NK-92 treated with Interleukin-12 subunit alpha and Interleukin-12 subunit beta, amount 100 ng/mL, for 24 hours (cell line): ENCODE measurements around the gene DMBT1.

Source experiments
- DNase-seq: peaks from one replicate; lab custom pipeline; 2025; lab: John Stamatoyannopoulos, UW

Gene DMBT1

DNA sequence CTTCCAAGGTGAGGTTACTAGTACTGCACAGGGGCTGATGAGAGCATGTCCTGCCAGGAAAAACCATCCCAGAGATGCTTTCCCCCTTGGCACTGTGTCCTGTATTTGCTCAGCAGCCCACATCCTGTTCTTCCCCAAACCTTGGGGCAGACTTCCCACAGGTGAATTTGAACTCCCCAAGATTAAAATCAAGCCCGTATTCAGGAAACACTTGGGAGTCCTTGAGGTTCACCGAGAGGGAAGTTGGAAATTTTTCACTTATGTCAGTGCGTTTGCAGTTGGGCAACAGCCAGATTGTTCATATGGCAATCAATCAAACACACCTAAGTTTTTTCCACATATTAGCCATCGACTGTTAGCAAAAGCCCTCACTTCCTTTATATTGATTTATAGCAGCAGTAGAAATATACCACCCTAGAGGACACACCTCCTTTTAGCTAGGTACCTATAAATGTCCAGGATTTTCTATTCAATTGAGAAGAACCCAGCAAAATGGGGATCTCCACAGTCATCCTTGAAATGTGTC lies at the start of gene DMBT1:
Gene DMBT1 (plus strand): TSS at position 476 of the 526 bp plus-strand sequence. CDS start 17 bp downstream, at position 493.
- no peak for DNase-seq

GRCh38 chr10:122513053-122513452 lies 47.5 kb upstream of the DMBT1 start:
- no peak for DNase-seq

GRCh38 chr10:122514045-122514840 lies 46.3 kb upstream of the DMBT1 start:
- DNase-seq: no peak

- DNase-seq: no peak
These were observed 45.5 kb upstream of the DMBT1 start for GRCh38 chr10:122515022-122515424.

GRCh38 chr10:122515588-122516231 lies 44.8 kb upstream of the DMBT1 start:
- DNase-seq: peak; percentile 8

GRCh38 chr10:122516734-122517133 lies 43.8 kb upstream of the DMBT1 start:
- DNase-seq: no peak

- no peak for DNase-seq
These were observed 41.4 kb upstream of the DMBT1 start for GRCh38 chr10:122519144-122519543.

- no peak for DNase-seq
These were observed 40.7 kb upstream of the DMBT1 start for GRCh38 chr10:122519873-122520272.

DNA sequence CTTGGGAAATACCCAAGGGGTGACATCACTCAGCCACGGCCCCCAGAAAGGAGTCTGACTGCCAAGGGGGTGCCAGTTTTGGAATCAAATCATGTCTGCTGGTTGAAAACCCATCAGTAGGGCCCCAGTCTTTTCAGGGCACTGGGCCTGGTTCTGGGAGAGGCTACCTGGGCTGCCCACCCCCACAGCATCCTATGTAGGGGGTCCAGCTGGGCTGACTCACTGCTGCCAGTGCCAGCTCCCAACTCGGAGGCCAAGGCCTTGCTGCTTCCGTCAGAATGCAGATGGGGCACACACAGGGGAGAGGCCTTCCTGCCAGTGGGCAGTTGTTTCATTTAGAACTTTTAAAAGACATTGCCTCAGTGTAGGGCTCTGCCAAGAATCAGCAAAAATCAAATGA lies 39.5 kb upstream of the DMBT1 start:
- no peak for DNase-seq

GRCh38 chr10:122524811-122525210 lies 35.7 kb upstream of the DMBT1 start:
- no peak for DNase-seq

GRCh38 chr10:122525788-122526187 lies 34.8 kb upstream of the DMBT1 start:
- no peak for DNase-seq

DNA sequence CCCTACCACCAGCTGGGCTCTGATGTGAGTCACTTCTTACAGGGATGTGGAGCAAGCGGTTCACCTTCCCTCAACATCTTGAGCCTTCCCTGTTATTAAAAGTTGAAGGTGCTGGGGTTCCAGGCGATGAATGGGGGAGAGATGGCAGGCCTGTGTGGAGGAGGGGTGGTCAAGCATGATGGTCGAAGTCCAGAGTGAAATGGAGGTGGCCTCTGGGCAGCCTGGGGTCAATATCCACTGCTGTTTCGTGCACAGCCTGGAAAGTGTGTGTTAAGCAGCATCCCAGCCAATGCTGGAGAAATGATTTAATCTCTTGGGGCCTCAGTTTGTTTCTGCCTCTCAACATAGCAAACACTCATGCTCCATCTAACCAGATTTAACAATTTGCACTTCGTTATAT lies 33.7 kb upstream of the DMBT1 start:
- DNase-seq: no peak

- DNase-seq: no peak
These were observed 30.4 kb upstream of the DMBT1 start for GRCh38 chr10:122530177-122530576.

GRCh38 chr10:122531261-122531660 lies 29.3 kb upstream of the DMBT1 start:
- no peak for DNase-seq

- DNase-seq: no peak
These were observed 28.6 kb upstream of the DMBT1 start for GRCh38 chr10:122531939-122532338.

DNA sequence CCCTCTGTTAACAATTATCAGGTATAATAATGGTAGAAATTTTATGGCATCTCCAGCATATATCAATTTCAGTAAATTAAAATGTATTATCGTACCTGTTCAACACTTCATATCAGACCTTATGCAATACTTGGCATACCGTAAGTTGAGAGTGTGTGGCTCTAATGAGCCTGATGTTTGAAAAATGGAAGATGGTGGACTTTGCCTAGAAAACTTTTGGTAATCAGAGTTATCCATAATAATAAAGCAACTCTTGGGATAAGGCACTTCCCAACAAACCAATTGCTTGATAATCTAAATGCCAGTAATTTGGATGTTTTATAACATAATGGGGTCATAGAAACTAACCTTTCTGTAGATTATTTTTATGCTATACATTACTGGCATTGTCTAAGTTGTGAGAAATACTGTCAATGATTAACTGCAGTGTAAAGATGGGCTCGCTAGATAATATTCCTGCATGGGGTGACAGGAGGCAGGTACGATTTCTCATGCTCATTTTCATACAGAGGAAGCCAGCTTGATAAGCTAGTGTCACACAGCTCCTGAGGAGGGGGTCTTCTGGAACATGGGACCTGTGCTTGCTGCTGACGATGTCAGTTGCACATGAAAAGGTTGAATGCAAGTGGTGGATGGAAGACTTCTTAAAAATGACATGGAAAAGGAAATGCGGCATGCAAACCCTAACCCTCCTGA lies 27.8 kb upstream of the DMBT1 start:
- DNase-seq: no peak

GRCh38 chr10:122537545-122537944 lies 23.0 kb upstream of the DMBT1 start:
- no peak for DNase-seq

- DNase-seq: no peak
These were observed 19.0 kb upstream of the DMBT1 start for GRCh38 chr10:122541541-122542002.

DNA sequence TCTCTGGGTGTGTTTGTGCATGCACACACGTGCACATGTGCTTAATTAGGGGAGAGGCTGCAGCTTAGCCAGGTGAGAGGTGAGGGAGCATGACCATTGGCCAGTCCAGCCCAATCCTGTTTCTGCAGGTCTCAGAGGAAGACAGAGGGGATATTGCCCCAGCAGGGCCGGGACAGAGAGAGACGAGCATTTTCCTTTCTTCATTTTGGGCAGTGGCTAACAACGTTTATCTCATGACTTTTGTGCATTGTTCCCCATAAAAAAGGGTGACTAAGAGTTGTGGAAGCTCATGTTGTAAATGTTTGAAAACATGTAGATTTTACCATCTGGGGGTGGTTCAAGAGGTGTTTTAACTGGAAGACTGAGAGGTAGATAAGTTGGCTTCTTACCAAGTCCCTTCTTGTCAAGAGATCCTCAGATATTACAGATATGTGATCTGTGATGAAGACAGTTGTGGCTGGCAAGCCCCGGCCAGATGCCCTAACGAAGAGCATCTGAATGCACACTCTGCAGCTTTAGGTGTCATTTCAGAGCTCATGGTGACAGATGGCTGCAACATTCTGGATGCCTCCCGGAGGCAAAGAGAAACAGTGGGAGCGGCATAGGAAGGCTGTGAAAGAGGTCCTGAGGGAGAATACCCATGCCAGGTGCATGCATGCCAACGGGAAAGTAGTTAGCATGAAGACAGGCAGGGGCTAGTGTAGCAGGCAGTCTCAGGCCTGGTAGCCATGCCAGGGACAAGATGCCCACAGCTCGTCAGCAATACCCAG lies 16.7 kb upstream of the DMBT1 start:
- no peak for DNase-seq

DNA sequence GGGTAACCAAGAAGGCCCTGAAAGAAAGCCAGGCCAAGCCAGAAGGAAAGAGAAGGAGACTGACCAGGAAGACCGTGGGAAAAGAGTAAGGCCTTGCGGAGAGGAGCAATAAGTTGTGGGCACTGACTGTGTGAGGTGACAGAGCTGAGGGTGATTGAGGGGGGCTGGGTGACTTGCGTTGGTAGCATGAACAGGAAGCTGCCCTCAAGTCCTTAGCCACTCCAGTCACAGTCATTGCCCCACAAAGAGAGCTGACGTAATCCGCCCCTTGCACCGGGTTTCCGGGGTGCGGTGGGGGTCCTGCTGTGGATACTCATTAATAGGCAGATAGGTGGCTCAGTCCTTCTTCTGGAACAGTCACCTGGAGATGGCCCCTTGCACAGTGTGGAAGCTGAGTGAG lies 16.1 kb upstream of the DMBT1 start:
- no peak for DNase-seq

- no peak for DNase-seq
These were observed 14.3 kb upstream of the DMBT1 start for GRCh38 chr10:122546242-122546641.
